ENCODE measurements around the gene CYP2A7. TPM values are rescaled to one million over a fixed set of nuclear protein-coding genes. Genes with fewer than 3 reads are reported as not detected.

The CYP2A7 gene
- total RNA-seq, 1 experiment from 2014 or later, result not detected

Other genes with a start within 250 kb of the CYP2A7 start
- gene NUMBL, start 191.6 kb downstream of the CYP2A7 start, total RNA-seq (2021; ENCODE audit: unreplicated experiment), result 41.7 TPM
- gene COQ8B, start 165.3 kb downstream of the CYP2A7 start, total RNA-seq (2021; ENCODE audit: unreplicated experiment), result 47.1 TPM
- gene ITPKC, start 165.1 kb downstream of the CYP2A7 start, total RNA-seq (2021; ENCODE audit: unreplicated experiment), result 11.4 TPM
- 16.8 TPM for gene ACTMAP, start 131.8 kb downstream of the CYP2A7 start, total RNA-seq (2021; ENCODE audit: unreplicated experiment)
- gene SNRPA, start 131.0 kb downstream of the CYP2A7 start, total RNA-seq (2021; ENCODE audit: unreplicated experiment), result 170 TPM
- 1.4 TPM for gene MIA, start 106.7 kb downstream of the CYP2A7 start, total RNA-seq (2021; ENCODE audit: unreplicated experiment)
- gene RAB4B, start 104.0 kb downstream of the CYP2A7 start, total RNA-seq (2021; ENCODE audit: unreplicated experiment), result 18.7 TPM
- 58.6 TPM for gene EGLN2, start 83.0 kb downstream of the CYP2A7 start, total RNA-seq (2021; ENCODE audit: unreplicated experiment)
- 0.57 TPM for gene CYP2A6, start 31.8 kb downstream of the CYP2A7 start, total RNA-seq (2021; ENCODE audit: unreplicated experiment)
- 0.74 TPM for gene CYP2B6, start 109.1 kb upstream of the CYP2A7 start, total RNA-seq (2021; ENCODE audit: unreplicated experiment)
- not detected for gene CYP2A13, start 206.2 kb upstream of the CYP2A7 start, total RNA-seq (2021; ENCODE audit: unreplicated experiment)
- not detected for gene CYP2F1, start 232.2 kb upstream of the CYP2A7 start, total RNA-seq (2021; ENCODE audit: unreplicated experiment)

All from HCT116 (cell line).